ENCODE measurements around the gene EIF4E1B. TPM values are rescaled to one million over a fixed set of nuclear protein-coding genes. Genes with fewer than 3 reads are reported as not detected.

EIF4E1B gene
- total RNA-seq, 2 experiments from 2014 or later = not detected

DNA sequence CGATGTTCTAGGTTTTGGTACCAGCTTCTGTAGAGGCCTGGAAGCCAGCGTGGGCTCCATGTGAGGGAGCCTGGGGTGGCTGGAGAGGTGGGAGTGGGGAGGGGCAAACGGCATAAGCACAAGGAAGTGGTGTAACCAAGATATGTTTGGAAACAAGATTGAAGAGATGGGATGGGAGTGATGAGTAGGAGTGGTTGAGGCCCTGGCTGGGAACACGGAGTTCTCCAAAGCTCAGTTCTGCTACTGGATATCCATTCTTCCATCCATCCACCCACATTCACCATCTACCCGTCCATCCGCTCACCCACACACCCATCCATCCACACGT lies 29.0 kb downstream of the EIF4E1B start:
- Mint-ChIP-seq H3K36me3 (ENCODE audit: low read depth) (peaks cover 4% of the 10 kb centered on the region), H3K9me3 (ENCODE audit: low read depth) (no peaks in the 10 kb centered on the region), H3K4me1 (peaks cover 34% of the 10 kb centered on the region), H3K27me3 (peaks cover 8% of the 10 kb centered on the region), H3K27ac (no peak overlapping the region), H3K4me3 (no peak overlapping the region)
- POLR2A ChIA-PET = no interaction called here
- CTCF ChIA-PET = interaction anchor here (0.5 to 6.1 kb wide), 18 partner anchors 10 to 412 kb away, joined by 3 to 56 read pairs (median 5); partner anchors contain the start of genes TSPAN17 and UIMC1
- intact Hi-C loops (cut with DNase I, micrococcal nuclease) = loop anchor here in 1 of 2 experiments (2.0 kb wide), 2 partner anchors 83 to 299 kb away; no protein-coding TSS in a partner anchor
- no peak for DNase-seq
- no peak for ATAC-seq

GRCh38 chr5:176659860-176660461 lies 29.5 kb downstream of the EIF4E1B start:
- Mint-ChIP-seq H3K27ac (no peak overlapping the region), H3K4me3 (no peak overlapping the region), H3K36me3 (ENCODE audit: low read depth) (peaks cover 4% of the 10 kb centered on the region), H3K27me3 (peaks cover 8% of the 10 kb centered on the region), H3K9me3 (ENCODE audit: low read depth) (no peaks in the 10 kb centered on the region), H3K4me1 (peaks cover 30% of the 10 kb centered on the region)
- intact Hi-C loops (cut with DNase I, micrococcal nuclease) = loop anchor here (1.0 to 5.0 kb wide), 5 partner anchors 83 to 452 kb away; partner anchors contain the start of gene UNC5A (in 1 of the 2)
- no peak for DNase-seq
- CTCF ChIA-PET = interaction anchor here (0.6 to 6.1 kb wide), 60 partner anchors 9 to 504 kb away, joined by 3 to 56 read pairs (median 4); partner anchors contain the start of genes EIF4E1B, HK3, SNCB and TSPAN17
- POLR2A ChIA-PET = interaction anchor here (1.1 kb wide), 1 partner anchor 242 kb away, joined by 9 read pairs; no protein-coding TSS in a partner anchor
- no peak for ATAC-seq

GRCh38 chr5:176660530-176660859 lies 30.0 kb downstream of the EIF4E1B start:
- Mint-ChIP-seq H3K4me1 (peaks cover 29% of the 10 kb centered on the region), H3K4me3 (no peak overlapping the region), H3K27ac (no peak overlapping the region), H3K36me3 (ENCODE audit: low read depth) (peaks cover 4% of the 10 kb centered on the region), H3K27me3 (peaks cover 8% of the 10 kb centered on the region), H3K9me3 (ENCODE audit: low read depth) (no peaks in the 10 kb centered on the region)
- no peak for DNase-seq
- intact Hi-C loops (cut with DNase I, micrococcal nuclease) = loop anchor here (1.0 to 5.0 kb wide), 4 partner anchors 150 to 452 kb away; partner anchors contain the start of gene UNC5A (in 1 of the 2)
- peak; percentile 34 for ATAC-seq
- POLR2A ChIA-PET = interaction anchor here (1.1 kb wide), 1 partner anchor 242 kb away, joined by 9 read pairs; no protein-coding TSS in a partner anchor
- CTCF ChIA-PET = interaction anchor here (0.6 to 6.1 kb wide), 63 partner anchors 8 to 503 kb away, joined by 3 to 56 read pairs (median 4); partner anchors contain the start of genes EIF4E1B, HK3, SNCB and TSPAN17

DNA sequence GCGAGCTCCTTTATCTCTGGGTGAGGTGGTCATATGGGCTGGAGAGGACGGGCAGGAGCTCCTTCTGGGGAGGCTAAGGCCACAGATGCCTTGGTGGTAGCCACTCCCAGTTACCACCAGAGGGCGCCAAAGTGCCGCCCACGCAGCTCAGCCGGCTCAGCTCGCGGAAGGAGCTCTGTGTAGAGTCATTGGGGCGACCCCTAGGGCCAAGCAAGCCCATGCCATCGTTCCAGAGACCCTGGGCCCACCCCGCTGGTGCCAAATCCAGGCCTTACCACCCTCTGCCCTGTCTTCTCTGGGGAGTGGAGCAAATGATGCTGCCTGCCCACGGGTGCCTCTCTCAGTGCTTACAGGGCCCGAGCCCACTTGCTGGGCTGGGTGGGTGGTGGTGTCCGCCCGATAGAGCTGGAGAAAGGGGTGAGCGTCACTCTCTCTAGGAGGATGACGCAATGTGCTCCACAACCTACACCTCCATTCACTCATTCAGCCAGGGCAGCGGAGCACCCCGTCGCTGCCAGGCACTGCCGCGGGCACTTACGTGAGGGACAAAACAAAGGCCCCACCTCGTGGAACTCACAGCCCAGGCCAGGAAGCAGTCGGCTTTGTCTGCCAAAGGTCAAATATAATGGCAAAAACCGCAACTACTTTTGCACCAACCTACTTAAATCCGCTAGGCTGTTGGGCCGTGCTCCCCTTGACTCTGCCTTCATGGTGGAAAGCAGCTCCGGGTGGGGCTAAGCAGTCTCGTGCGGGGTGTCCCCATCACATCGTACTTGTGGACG lies 30.6 kb downstream of the EIF4E1B start:
- Mint-ChIP-seq H3K9me3 (ENCODE audit: low read depth) (no peaks in the 10 kb centered on the region), H3K27me3 (peaks cover 8% of the 10 kb centered on the region), H3K4me3 (no peak overlapping the region), H3K36me3 (ENCODE audit: low read depth) (peaks cover 4% of the 10 kb centered on the region), H3K27ac (no peak overlapping the region), H3K4me1 (peaks cover 29% of the 10 kb centered on the region)
- ChIA-PET POLR2A (interaction anchor here (0.6 to 1.1 kb wide), 2 partner anchors 241 to 314 kb away, joined by 3 to 9 read pairs; no protein-coding TSS in a partner anchor), CTCF (interaction anchor here (0.5 to 6.1 kb wide), 67 partner anchors 8 to 503 kb away, joined by 3 to 56 read pairs (median 4); partner anchors contain the start of genes EIF4E1B, HK3, SNCB and TSPAN17)
- ATAC-seq (peak; percentile 78), DNase-seq (peak; percentile 89)
- intact Hi-C loops (cut with DNase I, micrococcal nuclease) = loop anchor here (1.0 to 5.0 kb wide), 4 partner anchors 150 to 451 kb away; partner anchors contain the start of gene UNC5A (in 1 of the 2)

DNA sequence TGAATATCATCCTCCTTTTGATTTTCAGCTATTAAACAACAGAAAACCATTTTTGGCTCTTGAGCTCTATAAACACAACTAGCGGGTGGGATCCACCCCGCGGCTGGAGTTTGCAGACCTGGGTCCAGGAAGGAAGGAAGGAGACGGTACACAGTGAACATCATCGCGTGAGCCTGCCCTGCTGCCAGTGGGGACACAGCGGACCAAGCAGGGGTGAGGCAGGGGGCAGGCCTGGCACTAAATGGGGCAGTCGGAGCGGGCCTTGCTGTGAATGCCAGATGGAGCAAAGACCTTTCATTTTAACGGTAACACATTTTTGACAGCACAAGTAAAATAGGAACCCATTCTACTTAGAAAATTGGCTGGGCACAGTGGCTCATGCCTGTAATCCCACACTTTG lies 31.2 kb downstream of the EIF4E1B start:
- Mint-ChIP-seq H3K27ac (no peak overlapping the region), H3K27me3 (peaks cover 10% of the 10 kb centered on the region), H3K9me3 (ENCODE audit: low read depth) (no peaks in the 10 kb centered on the region), H3K36me3 (ENCODE audit: low read depth) (no peaks in the 10 kb centered on the region), H3K4me1 (peaks cover 29% of the 10 kb centered on the region), H3K4me3 (no peak overlapping the region)
- no peak for ATAC-seq
- no peak for DNase-seq
- POLR2A ChIA-PET = interaction anchor here (0.6 kb wide), 1 partner anchor 314 kb away, joined by 3 read pairs; no protein-coding TSS in a partner anchor
- intact Hi-C loops (cut with DNase I, micrococcal nuclease) = loop anchor here (2.0 to 5.0 kb wide), 3 partner anchors 149 to 451 kb away; partner anchors contain the start of gene UNC5A (in 1 of the 2)
- CTCF ChIA-PET = interaction anchor here (1.0 to 6.1 kb wide), 13 partner anchors 11 to 410 kb away, joined by 3 to 56 read pairs (median 8); partner anchors contain the start of gene TSPAN17

- peaks cover 12% of the 10 kb centered on the region for H3K27me3 Mint-ChIP-seq
- H3K9me3 Mint-ChIP-seq (ENCODE audit: low read depth) = no peaks in the 10 kb centered on the region
- ChIA-PET POLR2A (interaction anchor here (0.6 kb wide), 1 partner anchor 105 kb away, joined by 3 read pairs; no protein-coding TSS in a partner anchor), CTCF (interaction anchor here (0.6 kb wide), 1 partner anchor 408 kb away, joined by 3 read pairs; no protein-coding TSS in a partner anchor)
- intact Hi-C loops (cut with DNase I, micrococcal nuclease) = loop anchor here in 1 of 2 experiments (5.0 kb wide), 1 partner anchor 450 kb away; no protein-coding TSS in a partner anchor
- H3K27ac Mint-ChIP-seq = no peak overlapping the region
- no peak overlapping the region for H3K4me3 Mint-ChIP-seq
- DNase-seq (no peak), ATAC-seq (no peak)
- no peaks in the 10 kb centered on the region for H3K36me3 Mint-ChIP-seq (ENCODE audit: low read depth)
- peaks cover 29% of the 10 kb centered on the region for H3K4me1 Mint-ChIP-seq
These were observed 32.2 kb downstream of the EIF4E1B start for GRCh38 chr5:176662371-176663333.

- Mint-ChIP-seq H3K9me3 (ENCODE audit: low read depth) (no peaks in the 10 kb centered on the region), H3K27ac (no peak overlapping the region), H3K36me3 (ENCODE audit: low read depth) (no peaks in the 10 kb centered on the region), H3K27me3 (peaks cover 12% of the 10 kb centered on the region), H3K4me3 (no peak overlapping the region), H3K4me1 (peaks cover 20% of the 10 kb centered on the region)
- DNase-seq (no peak), ATAC-seq (no peak)
- CTCF ChIA-PET = no interaction called here
- intact Hi-C loops (cut with DNase I, micrococcal nuclease) = loop anchor here in 1 of 2 experiments (5.0 kb wide), 1 partner anchor 449 kb away; no protein-coding TSS in a partner anchor
- POLR2A ChIA-PET = no interaction called here
These were observed 33.1 kb downstream of the EIF4E1B start for GRCh38 chr5:176663566-176663965.

DNA sequence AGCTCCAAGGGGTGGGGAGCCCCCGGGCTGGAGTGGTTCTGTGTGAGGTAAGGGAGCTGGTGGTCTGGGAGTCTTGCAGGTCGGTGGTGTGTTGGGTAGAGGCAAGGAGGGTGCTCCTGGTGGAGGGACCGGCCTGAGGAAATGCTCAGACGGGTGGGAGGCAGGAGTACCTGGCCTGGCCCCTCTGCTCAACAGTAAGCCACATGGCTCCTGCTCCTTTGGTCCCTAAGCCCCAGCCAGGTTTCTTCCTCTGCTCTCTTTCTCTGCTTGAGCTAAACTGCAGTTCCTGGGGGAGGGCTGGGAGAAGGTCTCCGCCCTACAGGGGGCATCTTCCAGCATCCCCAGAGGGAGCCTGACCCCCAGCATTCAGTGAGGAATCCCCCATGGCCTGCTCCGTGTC lies 34.0 kb downstream of the EIF4E1B start:
- intact Hi-C loops (cut with DNase I, micrococcal nuclease) = loop anchor here in 1 of 2 experiments (5.0 kb wide), 1 partner anchor 448 kb away; no protein-coding TSS in a partner anchor
- H3K27me3 Mint-ChIP-seq = peaks cover 15% of the 10 kb centered on the region
- H3K4me1 Mint-ChIP-seq = peaks cover 10% of the 10 kb centered on the region
- H3K27ac Mint-ChIP-seq = no peak overlapping the region
- H3K36me3 Mint-ChIP-seq (ENCODE audit: low read depth) = no peaks in the 10 kb centered on the region
- H3K9me3 Mint-ChIP-seq (ENCODE audit: low read depth) = no peaks in the 10 kb centered on the region
- DNase-seq = no peak
- POLR2A ChIA-PET = no interaction called here
- ATAC-seq = no peak
- CTCF ChIA-PET = no interaction called here
- no peak overlapping the region for H3K4me3 Mint-ChIP-seq

DNA sequence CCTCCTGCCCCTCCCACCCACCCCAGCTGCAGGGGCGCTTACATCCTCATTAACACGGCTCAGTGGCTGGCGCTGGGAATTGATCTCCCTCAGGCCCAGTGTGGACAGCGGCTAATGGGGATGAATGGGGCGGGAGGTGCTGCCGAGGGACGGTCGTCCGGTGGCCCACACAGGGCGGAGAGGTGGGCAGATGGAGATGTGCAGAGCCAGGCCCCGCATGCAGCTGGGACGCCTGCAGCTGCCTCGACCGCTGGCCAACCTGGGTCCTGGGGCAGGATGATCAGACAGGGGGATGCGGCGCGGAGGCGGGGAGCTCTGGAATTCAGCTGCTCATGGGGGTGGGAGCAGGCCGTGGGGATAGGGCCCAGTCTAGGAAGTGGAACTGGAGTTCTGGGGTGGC lies 34.4 kb downstream of the EIF4E1B start:
- H3K9me3 Mint-ChIP-seq (ENCODE audit: low read depth) = no peaks in the 10 kb centered on the region
- no peak overlapping the region for H3K4me3 Mint-ChIP-seq
- peaks cover 15% of the 10 kb centered on the region for H3K27me3 Mint-ChIP-seq
- intact Hi-C loops (cut with DNase I, micrococcal nuclease) = loop anchor here in 1 of 2 experiments (5.0 kb wide), 1 partner anchor 447 kb away; no protein-coding TSS in a partner anchor
- no peaks in the 10 kb centered on the region for H3K36me3 Mint-ChIP-seq (ENCODE audit: low read depth)
- CTCF ChIA-PET = no interaction called here
- POLR2A ChIA-PET = no interaction called here
- peaks cover 10% of the 10 kb centered on the region for H3K4me1 Mint-ChIP-seq
- no peak for DNase-seq
- no peak overlapping the region for H3K27ac Mint-ChIP-seq
- ATAC-seq = no peak

- H3K4me3 Mint-ChIP-seq = no peak overlapping the region
- no peak overlapping the region for H3K27ac Mint-ChIP-seq
- intact Hi-C loops (cut with DNase I, micrococcal nuclease) = no loop called here
- DNase-seq (no peak), ATAC-seq (no peak)
- ChIA-PET CTCF (interaction anchor here (0.6 kb wide), 1 partner anchor 153 kb away, joined by 3 read pairs; no protein-coding TSS in a partner anchor), POLR2A (no interaction called here)
- H3K9me3 Mint-ChIP-seq (ENCODE audit: low read depth) = no peaks in the 10 kb centered on the region
- no peaks in the 10 kb centered on the region for H3K36me3 Mint-ChIP-seq (ENCODE audit: low read depth)
- peaks cover 5% of the 10 kb centered on the region for H3K4me1 Mint-ChIP-seq
- H3K27me3 Mint-ChIP-seq = peaks cover 15% of the 10 kb centered on the region
These were observed 35.0 kb downstream of the EIF4E1B start for GRCh38 chr5:176665517-176665916.
